GM23248 (cell line): ENCODE measurements around the gene SMC1A. TPM values are rescaled to one million over a fixed set of nuclear protein-coding genes. Genes with fewer than 3 reads are reported as not detected.
A peak's percentile ranks its signal among the peaks of the same experiment; 100 is the strongest.

ENCODE experiments used
- DNase-seq: peaks from one replicate; pipeline ENCODE4 v3.0.0-alpha.2; 2015
- H2AFZ ChIP-seq: fragments of 200-600 bp; sonication (generic); 2 replicates; pipeline ENCODE4 v1.6.1; 2016; ENCODE audit warnings: antibody characterized with exemption
- H3F3A ChIP-seq: fragments of 200-600 bp; sonication (generic); 2 replicates; pipeline ENCODE4 v1.6.1; 2016; ENCODE audit warnings: mild to moderate bottlenecking, antibody characterized with exemption, mixed run types; ENCODE audit not compliant: insufficient read depth
- H3K27ac ChIP-seq: fragments of 200-600 bp; sonication (generic); 2 replicates; pipeline ENCODE4 v1.5.1; 2016; ENCODE audit warnings: mild to moderate bottlenecking
- H3K27me3 ChIP-seq: fragments of 200-600 bp; sonication (generic); replicated peaks from 2 replicates; pipeline ENCODE4 v1.6.1; 2016; ENCODE audit warnings: mild to moderate bottlenecking; ENCODE audit not compliant: insufficient read depth
- H3K36me3 ChIP-seq: fragments of 200-600 bp; sonication (generic); 2 replicates; pipeline ENCODE4 v1.6.1; 2016; ENCODE audit warnings: low read depth, mild to moderate bottlenecking
- H3K4me1 ChIP-seq: fragments of 200-600 bp; sonication (generic); 2 replicates; pipeline ENCODE4 v1.6.1; 2016; ENCODE audit warnings: mild to moderate bottlenecking; ENCODE audit not compliant: insufficient read depth
- H3K4me2 ChIP-seq: fragments of 200-600 bp; sonication (generic); one replicate; pipeline ENCODE4 v1.6.1; 2016; ENCODE audit warnings: mild to moderate bottlenecking; ENCODE audit not compliant: unreplicated experiment
- H3K4me3 ChIP-seq: fragments of 200-600 bp; sonication (generic); 2 replicates; pipeline ENCODE4 v1.5.1; 2016; ENCODE audit warnings: mild to moderate bottlenecking
- H3K79me2 ChIP-seq: fragments of 200-600 bp; sonication (generic); 2 replicates; pipeline ENCODE4 v1.6.1; 2016; ENCODE audit warnings: mild to moderate bottlenecking; ENCODE audit not compliant: insufficient read depth
- H3K9ac ChIP-seq: fragments of 200-600 bp; sonication (generic); 2 replicates; pipeline ENCODE4 v1.6.1; 2016; ENCODE audit warnings: mild to moderate bottlenecking
- H3K9me2 ChIP-seq: fragments of 200-600 bp; sonication (generic); 2 replicates; pipeline ENCODE4 v1.6.1; 2016; ENCODE audit warnings: mixed run types, mild to moderate bottlenecking, moderate library complexity; ENCODE audit not compliant: insufficient read depth
- H3K9me3 ChIP-seq: fragments of 200-600 bp; sonication (generic); one replicate; pipeline ENCODE4 v1.6.1; 2017; ENCODE audit warnings: low read depth
- H4K20me1 ChIP-seq: fragments of 200-600 bp; sonication (generic); 2 replicates; pipeline ENCODE4 v1.6.0; 2016; ENCODE audit not compliant: insufficient read depth
- EZH2 ChIP-seq: fragments of 200-600 bp; sonication (generic); IDR thresholded peaks from 2 replicates; pipeline ENCODE4 v1.6.1; 2018; ENCODE audit warnings: antibody characterized with exemption, mild to moderate bottlenecking; ENCODE audit not compliant: insufficient read depth, poor library complexity, severe bottlenecking
- EZH2phosphoT487 ChIP-seq: fragments of 200-600 bp; sonication (generic); IDR thresholded peaks from 2 replicates; pipeline ENCODE4 v1.6.1; 2018; ENCODE audit warnings: antibody characterized with exemption, moderate library complexity, mild to moderate bottlenecking, low read depth; ENCODE audit not compliant: insufficient read depth
- WGBS, 2 experiments: methylation state at CpG; one replicate each; pipeline ENCODE4 v1.1.6; 2015 to 2017; ENCODE audit warnings: low lambda C conversion rate in 2 of 2, low coverage in 1 of 2; ENCODE audit errors: missing lambda C conversion rate in 2 of 2; 5-methylcytosine and 5-hydroxymethylcytosine counted together
- in situ Hi-C: fragments of 300-500 bp; cut with MboI; formaldehyde crosslinking; loops from 2 replicates; pipeline ENCODE4 v1.15.0; 2020
- polyA plus RNA-seq: library from polyadenylated mRNA; unstranded; fragments of >200 nt; fragmentation: Nextera tagmentation; extraction: Ambion mirVana; gene quantifications from 2 replicates; pipeline ENCODE4 v1.2.1, GENCODE V29; 2016
- total RNA-seq: library from RNA; depleted of rRNA; stranded (reverse); fragments of >200 nt; shearing (Covaris generic); gene quantifications from 2 replicates; pipeline ENCODE4 v1.2.3, GENCODE V29; 2014

Gene SMC1A
- total and polyA plus RNA-seq, 2 experiments from 2014 or later = 21.1 to 29.1 TPM

DNA sequence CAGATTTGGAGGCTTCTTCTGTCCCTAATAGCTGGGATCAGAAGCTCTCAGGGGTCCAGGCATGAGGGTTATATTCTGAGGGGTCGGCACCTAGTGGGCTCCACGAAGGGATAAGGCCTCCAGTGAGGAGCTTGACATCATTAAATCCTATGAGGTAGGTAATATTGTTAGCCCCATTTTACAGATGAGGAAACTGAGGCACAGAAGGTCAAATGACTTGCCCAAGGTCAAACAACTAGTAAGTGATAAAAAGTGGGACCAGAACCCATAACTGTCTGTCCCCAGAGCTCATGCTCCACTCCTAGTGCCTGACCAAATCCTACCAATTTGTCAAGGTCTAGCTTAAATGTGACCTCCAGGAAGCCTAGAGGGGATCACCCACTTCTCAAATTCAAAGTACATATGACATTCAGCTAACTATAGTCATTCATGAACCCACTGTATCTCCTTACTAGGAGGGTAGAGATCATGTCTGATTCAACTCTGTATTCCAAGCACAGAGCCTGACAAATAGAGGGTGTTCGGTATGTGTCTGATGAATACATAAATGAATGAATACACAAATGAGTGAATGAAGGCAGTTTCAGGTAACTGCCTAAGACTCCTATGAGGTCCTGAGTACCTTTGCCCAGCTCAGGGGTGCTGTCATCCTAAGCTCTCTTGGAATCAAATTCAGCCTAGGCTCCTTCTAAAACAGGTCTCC, 43.3 kb downstream of the SMC1A start:
- H3K4me2 ChIP-seq = no peak overlapping the region
- H3K79me2 ChIP-seq = no peaks in the 10 kb centered on the region
- H2AFZ ChIP-seq = no peak overlapping the region
- no peak overlapping the region for H3K9ac ChIP-seq
- no peak overlapping the region for H3K4me3 ChIP-seq
- H3K9me3 ChIP-seq = no peaks in the 10 kb centered on the region
- H3K4me1 ChIP-seq = no peaks in the 10 kb centered on the region
- H3K27me3 ChIP-seq = no peaks in the 10 kb centered on the region
- no peaks in the 10 kb centered on the region for H3F3A ChIP-seq
- H3K27ac ChIP-seq = no peak overlapping the region
- no peaks in the 10 kb centered on the region for H4K20me1 ChIP-seq
- WGBS, 2 experiments = 100% methylated on average over 3 of the region's 3 CpGs
- in situ Hi-C loops = no loop called here
- no peaks in the 10 kb centered on the region for H3K36me3 ChIP-seq
- H3K9me2 ChIP-seq = no peaks in the 10 kb centered on the region
- TF ChIP-seq EZH2 = no peak
- no peak for TF ChIP-seq EZH2phosphoT487
- no peak for DNase-seq

GRCh38 chrX:53377464-53377863, 45.0 kb downstream of the SMC1A start:
- H3K9me2 ChIP-seq = no peaks in the 10 kb centered on the region
- H3K9ac ChIP-seq = no peak overlapping the region
- no peak overlapping the region for H2AFZ ChIP-seq
- H3K4me3 ChIP-seq = no peak overlapping the region
- no peak for DNase-seq
- no peak overlapping the region for H3K4me2 ChIP-seq
- H3K79me2 ChIP-seq = no peaks in the 10 kb centered on the region
- TF ChIP-seq EZH2phosphoT487 (no peak), EZH2 (no peak)
- no peak overlapping the region for H3K27ac ChIP-seq
- no peaks in the 10 kb centered on the region for H3K36me3 ChIP-seq
- 95 to 98% methylated on average over 2 of the region's 2 CpGs for WGBS, 2 experiments
- H4K20me1 ChIP-seq = no peaks in the 10 kb centered on the region
- no peaks in the 10 kb centered on the region for H3K27me3 ChIP-seq
- H3F3A ChIP-seq = no peaks in the 10 kb centered on the region
- in situ Hi-C loops = no loop called here
- no peaks in the 10 kb centered on the region for H3K4me1 ChIP-seq
- H3K9me3 ChIP-seq = no peaks in the 10 kb centered on the region

- TF ChIP-seq EZH2phosphoT487 (no peak), EZH2 (no peak)
- Histone ChIP-seq H3K9ac (no peak overlapping the region), H3K9me3 (no peaks in the 10 kb centered on the region), H3K4me2 (no peak overlapping the region), H2AFZ (no peak overlapping the region), H3K27ac (no peak overlapping the region), H3K9me2 (no peaks in the 10 kb centered on the region), H3K79me2 (no peaks in the 10 kb centered on the region), H3K4me1 (no peaks in the 10 kb centered on the region), H3F3A (no peaks in the 10 kb centered on the region), H3K36me3 (no peaks in the 10 kb centered on the region), H3K4me3 (no peak overlapping the region), H4K20me1 (no peaks in the 10 kb centered on the region), H3K27me3 (no peaks in the 10 kb centered on the region)
- in situ Hi-C loops = no loop called here
- 66 to 68% methylated on average over 5 to 6 of the region's 6 CpGs for WGBS, 2 experiments
- no peak for DNase-seq
These were observed 45.6 kb downstream of the SMC1A start for GRCh38 chrX:53376888-53377287.

DNA sequence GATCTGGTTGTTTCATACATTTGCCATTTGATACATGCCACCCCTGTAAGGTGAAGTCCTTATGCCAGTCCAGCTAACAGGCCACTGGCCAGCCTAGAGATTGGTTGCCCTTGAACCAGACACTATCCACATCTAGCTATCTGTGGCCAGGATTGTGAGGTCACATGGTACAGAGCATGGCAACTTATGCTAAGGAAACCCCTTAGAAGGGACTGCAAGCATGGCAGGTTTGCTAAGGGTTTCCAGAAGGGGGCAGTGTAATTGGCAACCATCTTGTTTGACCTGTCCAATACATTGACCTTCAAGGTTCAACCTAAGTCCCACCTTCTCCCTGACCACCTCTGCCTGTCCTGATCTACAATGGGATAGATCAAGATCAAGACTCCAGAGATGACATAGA, 47.5 kb downstream of the SMC1A start:
- Histone ChIP-seq H3K9me2 (no peaks in the 10 kb centered on the region), H3K9me3 (no peaks in the 10 kb centered on the region), H3K27me3 (no peaks in the 10 kb centered on the region), H3F3A (no peaks in the 10 kb centered on the region), H3K4me1 (no peaks in the 10 kb centered on the region), H4K20me1 (no peaks in the 10 kb centered on the region), H3K36me3 (no peaks in the 10 kb centered on the region), H3K9ac (no peak overlapping the region), H2AFZ (no peak overlapping the region), H3K27ac (no peak overlapping the region), H3K4me2 (no peak overlapping the region), H3K4me3 (no peak overlapping the region), H3K79me2 (no peaks in the 10 kb centered on the region)
- no peak for DNase-seq
- in situ Hi-C loops = no loop called here
- no peak for TF ChIP-seq EZH2

GRCh38 chrX:53374222-53374820, 48.1 kb downstream of the SMC1A start:
- in situ Hi-C loops = no loop called here
- Histone ChIP-seq H3K4me3 (no peak overlapping the region), H3K79me2 (no peaks in the 10 kb centered on the region), H3K27me3 (no peaks in the 10 kb centered on the region), H3K27ac (no peak overlapping the region), H3K4me1 (no peaks in the 10 kb centered on the region), H3K4me2 (no peak overlapping the region), H3F3A (no peaks in the 10 kb centered on the region), H3K36me3 (no peaks in the 10 kb centered on the region), H3K9me3 (no peaks in the 10 kb centered on the region), H3K9me2 (no peaks in the 10 kb centered on the region), H3K9ac (no peak overlapping the region), H4K20me1 (no peaks in the 10 kb centered on the region), H2AFZ (no peak overlapping the region)
- TF ChIP-seq EZH2phosphoT487 (no peak), EZH2 (no peak)
- peak; percentile 58 for DNase-seq
- WGBS, 2 experiments = 77 to 83% methylated on average over 7 of the region's 7 CpGs
